Measurements from ENCODE around the gene KRTAP5-5.
"Not testable (repeated sequence)": the region's sequence is repeated elsewhere in the genome, so short reads cannot be mapped to it uniquely, and the experiment has no call there.

The KRTAP5-5 gene

GRCh38 chr11:1607901-1608300 is 21.7 kb upstream of the KRTAP5-5 start:
- DNase-seq = not testable (repeated sequence)

- no peak for DNase-seq
Measured at GRCh38 chr11:1608363-1608762, 21.2 kb upstream of the KRTAP5-5 start, which contains the start of gene KRTAP5-3. Gene KRTAP5-3, minus strand, starts transcription at chr11:1608463. Its CDS starts 78 bp downstream, at chr11:1608385.

DNA sequence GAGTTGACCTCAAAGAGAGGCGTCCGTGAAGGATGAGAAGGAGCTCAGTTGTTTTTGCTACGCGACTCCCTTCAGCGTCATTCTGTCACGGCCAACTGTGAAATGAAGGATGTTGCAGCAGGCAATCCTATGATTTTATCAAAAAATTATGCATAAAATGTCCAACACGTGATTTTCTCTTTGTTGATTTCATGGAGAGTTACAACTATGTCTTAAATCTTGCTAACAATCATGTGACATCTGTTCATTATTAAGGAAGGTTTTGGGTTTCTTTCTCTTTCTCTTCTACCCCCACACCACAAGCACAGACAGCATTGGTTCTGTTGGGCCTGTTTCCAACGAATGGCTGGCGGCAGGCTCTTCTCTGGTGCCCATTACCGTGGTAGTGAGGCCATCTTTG is 11.3 kb upstream of the KRTAP5-5 start:
- no peak for DNase-seq

DNA sequence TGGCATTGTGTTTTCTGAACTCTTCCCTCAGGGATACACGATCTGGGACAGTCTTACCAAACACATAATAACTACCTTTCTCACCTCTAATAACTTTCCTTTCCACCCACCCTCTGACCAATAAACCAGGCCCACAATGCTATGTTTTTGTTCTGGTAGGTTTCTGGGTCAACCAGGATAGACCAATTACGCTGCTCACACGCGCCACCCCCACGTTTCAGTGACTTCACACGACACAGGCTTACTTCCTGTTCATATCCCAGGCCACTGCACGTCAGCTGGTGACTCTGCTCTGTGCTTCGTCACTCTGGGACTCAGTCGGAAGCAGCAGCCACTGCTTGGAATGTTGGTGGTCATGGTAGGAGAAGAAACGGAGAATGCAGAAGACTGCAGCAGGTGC is 10.1 kb upstream of the KRTAP5-5 start:
- DNase-seq = no peak

- no peak for DNase-seq
Measured at GRCh38 chr11:1622086-1622485, 7.5 kb upstream of the KRTAP5-5 start, which contains the start of gene KRTAP5-4. Gene KRTAP5-4, minus strand, starts transcription at chr11:1622138. Its CDS starts 45 bp downstream, at chr11:1622093.

- DNase-seq = no peak
Measured at GRCh38 chr11:1623716-1624115, 5.9 kb upstream of the KRTAP5-5 start.

DNA sequence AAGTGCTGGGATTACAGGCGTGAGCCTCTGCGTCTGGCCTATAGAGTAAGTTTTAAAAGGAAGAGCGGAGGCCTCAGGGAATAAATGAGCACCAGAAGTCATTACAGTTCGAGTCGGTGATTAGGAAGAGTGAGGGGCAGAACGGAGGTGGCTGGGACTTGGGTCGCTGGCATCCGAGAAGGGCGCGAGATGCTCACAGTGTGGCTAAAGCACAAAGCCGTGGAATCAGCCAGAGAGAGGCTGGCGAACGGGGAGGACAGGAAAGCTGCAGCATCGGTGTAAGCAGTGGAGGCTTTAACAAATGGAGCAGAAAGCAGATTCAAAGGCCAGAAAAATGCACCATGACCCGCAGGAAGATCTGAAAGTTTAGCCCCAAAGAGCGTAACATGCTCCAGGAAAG is 5.0 kb upstream of the KRTAP5-5 start:
- DNase-seq = no peak

DNA sequence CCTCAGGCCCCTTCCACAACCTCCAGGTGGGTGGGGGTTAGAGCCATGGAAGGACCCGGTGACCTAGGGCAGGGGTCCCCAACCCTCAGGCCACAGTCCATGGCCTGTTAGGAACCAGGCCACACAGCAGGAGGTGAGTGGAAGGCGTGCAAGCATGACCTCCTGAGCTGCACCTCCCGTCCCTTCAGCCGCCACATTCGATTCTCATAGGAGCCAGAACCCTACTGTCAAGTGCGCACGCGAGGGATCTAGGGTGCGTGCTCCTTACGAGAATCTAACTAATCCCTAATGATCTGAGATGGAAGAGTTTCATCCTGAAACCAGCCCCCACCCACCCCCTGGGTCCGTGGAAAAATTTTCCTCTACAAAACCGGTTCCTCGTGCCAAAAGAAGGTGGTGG is 4.0 kb upstream of the KRTAP5-5 start:
- DNase-seq = no peak

GRCh38 chr11:1628506-1629325 is 859 bp upstream of the KRTAP5-5 start:
- peak; percentile 46 for DNase-seq

DNA sequence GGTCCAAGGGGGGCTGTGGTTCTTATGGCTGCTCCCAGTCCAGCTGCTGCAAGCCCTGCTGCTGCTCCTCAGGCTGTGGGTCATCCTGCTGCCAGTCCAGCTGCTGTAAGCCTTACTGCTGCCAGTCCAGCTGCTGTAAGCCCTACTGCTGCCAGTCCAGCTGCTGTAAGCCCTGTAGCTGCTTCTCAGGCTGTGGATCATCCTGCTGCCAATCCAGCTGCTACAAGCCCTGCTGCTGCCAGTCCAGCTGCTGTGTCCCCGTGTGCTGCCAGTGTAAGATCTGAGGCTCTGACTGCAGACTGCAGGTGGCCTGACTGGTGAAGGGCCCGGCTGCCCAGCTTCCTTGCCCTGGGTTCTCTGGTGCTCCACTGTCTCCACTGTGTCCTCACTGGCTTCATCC is 696 bp downstream of the KRTAP5-5 start:
- no peak for DNase-seq

- no peak for DNase-seq
Measured at GRCh38 chr11:1631066-1631568, 1.5 kb downstream of the KRTAP5-5 start.

- no peak for DNase-seq
Measured at GRCh38 chr11:1632053-1632714, 2.6 kb downstream of the KRTAP5-5 start.

- no peak for DNase-seq
Measured at GRCh38 chr11:1633864-1634263, 4.3 kb downstream of the KRTAP5-5 start.

- no peak for DNase-seq
Measured at GRCh38 chr11:1636291-1636950, 6.8 kb downstream of the KRTAP5-5 start.

DNA sequence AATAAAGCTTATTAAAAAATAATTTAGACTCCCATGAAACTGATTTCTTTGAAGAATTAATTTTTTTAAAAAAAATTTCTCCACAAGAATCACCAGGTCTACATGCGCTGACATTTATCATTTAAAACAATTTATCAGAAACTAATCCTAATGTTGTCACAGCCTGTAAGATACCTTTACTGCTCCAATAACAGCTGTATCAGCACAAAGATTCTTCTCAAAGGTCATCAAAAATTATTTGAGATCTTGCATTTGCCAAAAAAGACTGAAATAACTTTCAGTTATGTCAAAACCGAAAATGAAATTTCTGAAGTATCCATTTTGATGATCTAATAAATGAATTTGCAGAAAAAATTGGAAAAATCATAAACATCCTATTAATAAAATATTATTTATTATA is 8.1 kb downstream of the KRTAP5-5 start:
- DNase-seq = no peak

DNA sequence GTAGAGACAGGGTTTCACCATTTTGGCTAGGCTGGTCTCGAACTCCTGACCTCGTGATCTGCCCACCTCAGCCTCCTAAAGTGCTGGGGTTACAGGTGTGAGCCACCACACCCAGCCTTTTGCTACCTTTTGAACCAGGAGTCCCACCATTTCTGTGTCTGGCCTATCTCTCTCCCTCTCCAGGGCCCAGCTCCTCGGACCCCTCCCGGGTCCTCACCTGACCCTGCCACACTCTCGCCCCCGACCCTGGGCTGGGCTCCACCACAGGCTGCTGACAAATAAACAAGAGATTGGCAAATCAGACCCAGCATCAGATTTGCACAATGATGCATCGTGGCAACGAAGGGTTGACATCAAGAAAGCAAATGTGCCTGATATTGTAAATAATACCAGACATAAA is 8.8 kb downstream of the KRTAP5-5 start:
- DNase-seq = no peak

GRCh38 chr11:1639102-1639620 is 9.6 kb downstream of the KRTAP5-5 start:
- peak; percentile 8 for DNase-seq

- no peak for DNase-seq
Measured at GRCh38 chr11:1639666-1640065, 10.1 kb downstream of the KRTAP5-5 start.

- peak; percentile 41 for DNase-seq
Measured at GRCh38 chr11:1640076-1640946, 10.7 kb downstream of the KRTAP5-5 start.

DNA sequence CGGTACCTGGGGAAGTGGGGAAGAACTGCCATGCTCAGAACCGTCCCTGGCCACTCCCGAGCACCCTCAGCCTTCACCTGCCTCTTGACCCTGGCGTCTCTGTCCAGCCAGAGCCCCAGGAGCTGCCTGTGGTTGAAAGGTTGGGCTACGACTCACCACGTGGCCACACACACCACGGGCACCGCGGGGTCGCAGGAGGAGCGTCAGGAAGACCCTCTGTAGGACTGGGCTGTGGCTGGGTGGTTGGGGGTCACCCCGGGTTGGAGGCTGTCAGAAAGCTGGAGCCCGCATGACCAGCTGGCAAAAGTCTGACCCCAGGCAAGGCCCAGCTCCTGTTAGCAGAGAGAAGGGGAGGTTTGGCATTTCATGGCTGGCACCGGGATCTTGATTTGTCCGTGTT is 11.5 kb downstream of the KRTAP5-5 start:
- no peak for DNase-seq

- DNase-seq = no peak
Measured at GRCh38 chr11:1642288-1643145, 12.9 kb downstream of the KRTAP5-5 start.
